Fibroblast of pulmonary artery (primary cell): ENCODE data around the gene PPP1R37.

Experiments
- DNase-seq: peaks from one replicate; pipeline ENCODE4 v3.0.0-alpha.2; 2010; ENCODE audit warnings: low read depth
- H3K4me3 ChIP-seq: replicated peaks from 2 replicates; pipeline ENCODE4 v1.5.1; 2011; ENCODE audit warnings: low read depth, mild to moderate bottlenecking, control low read depth, low read length, moderate library complexity
- TF ChIP-seq, protein P1 (sequence below): IDR thresholded peaks from 2 replicates; pipeline ENCODE4 v1.5.1; 2011; ENCODE audit warnings: mild to moderate bottlenecking, control low read depth, low read length, inconsistent platforms; ENCODE audit errors: missing control alignments

Gene PPP1R37

GRCh38 chr19:45159210-45159970 is 66.4 kb downstream of the PPP1R37 start:
- TF ChIP-seq, protein P1, sequence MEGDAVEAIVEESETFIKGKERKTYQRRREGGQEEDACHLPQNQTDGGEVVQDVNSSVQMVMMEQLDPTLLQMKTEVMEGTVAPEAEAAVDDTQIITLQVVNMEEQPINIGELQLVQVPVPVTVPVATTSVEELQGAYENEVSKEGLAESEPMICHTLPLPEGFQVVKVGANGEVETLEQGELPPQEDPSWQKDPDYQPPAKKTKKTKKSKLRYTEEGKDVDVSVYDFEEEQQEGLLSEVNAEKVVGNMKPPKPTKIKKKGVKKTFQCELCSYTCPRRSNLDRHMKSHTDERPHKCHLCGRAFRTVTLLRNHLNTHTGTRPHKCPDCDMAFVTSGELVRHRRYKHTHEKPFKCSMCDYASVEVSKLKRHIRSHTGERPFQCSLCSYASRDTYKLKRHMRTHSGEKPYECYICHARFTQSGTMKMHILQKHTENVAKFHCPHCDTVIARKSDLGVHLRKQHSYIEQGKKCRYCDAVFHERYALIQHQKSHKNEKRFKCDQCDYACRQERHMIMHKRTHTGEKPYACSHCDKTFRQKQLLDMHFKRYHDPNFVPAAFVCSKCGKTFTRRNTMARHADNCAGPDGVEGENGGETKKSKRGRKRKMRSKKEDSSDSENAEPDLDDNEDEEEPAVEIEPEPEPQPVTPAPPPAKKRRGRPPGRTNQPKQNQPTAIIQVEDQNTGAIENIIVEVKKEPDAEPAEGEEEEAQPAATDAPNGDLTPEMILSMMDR: no peak
- no peak for DNase-seq
- H3K4me3 ChIP-seq: no peak overlapping the region

DNA sequence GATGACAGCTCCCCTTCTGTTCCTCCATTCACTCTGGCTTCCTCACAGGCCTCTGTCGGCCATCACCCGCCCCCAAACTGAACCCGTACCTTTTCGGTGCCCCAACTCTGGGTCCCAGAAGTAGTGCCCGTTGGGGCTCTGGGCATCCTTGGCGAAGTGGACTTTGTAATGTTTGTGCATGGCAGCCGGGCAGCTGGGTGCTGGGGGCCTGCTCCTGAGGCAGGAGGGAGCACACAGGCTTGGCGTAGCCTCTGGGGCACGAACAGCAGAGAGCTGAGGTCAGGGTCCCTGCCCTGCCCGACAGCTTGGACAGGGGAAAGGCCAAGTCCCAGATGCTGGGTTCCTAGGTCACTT is 67.0 kb downstream of the PPP1R37 start:
- TF ChIP-seq, protein P1: no peak
- DNase-seq: no peak
- H3K4me3 ChIP-seq: no peak overlapping the region

DNA sequence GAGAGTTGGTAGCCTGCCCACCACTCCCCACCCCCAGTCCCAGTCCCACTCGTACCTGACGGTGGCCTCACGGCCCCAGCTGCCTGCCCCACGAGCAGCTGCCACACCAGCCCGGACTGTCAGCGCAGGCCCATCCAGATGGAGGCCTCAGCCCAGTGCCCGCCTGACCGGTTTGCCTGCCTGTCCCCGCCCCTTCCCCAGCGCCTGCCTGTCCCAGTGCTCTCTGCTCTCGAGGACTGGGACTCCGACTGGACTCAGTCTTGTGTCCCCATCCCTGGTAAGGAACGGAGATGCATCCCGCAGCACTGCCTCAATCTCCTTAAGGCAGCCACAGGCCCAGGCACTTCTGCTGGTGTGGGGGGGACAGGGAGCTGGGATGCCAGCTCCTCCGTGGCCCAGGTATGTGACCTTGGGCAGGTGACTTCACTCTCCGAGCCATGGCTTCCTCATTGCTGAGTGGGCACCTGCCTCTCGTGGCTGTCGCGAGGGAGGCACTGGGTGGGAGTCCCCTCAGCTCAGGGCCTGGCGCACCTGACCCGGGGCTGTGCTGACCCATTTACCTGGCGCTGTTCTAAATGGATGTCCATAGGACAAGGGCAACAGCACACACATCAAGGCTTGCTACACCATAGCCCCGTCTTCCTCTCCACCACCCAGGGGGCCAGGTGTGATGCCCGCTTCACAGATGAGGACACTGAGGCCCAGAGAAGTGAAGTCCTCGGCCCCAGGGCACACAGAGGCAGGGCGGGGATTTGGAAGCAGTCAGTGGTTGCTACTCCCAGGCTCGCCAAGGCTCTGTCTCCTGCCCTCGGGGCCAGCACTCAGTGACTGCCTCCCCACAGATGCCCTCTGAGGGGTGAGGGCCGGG is 68.1 kb downstream of the PPP1R37 start, which contains the start of gene NKPD1:
Gene NKPD1 (minus strand): TSS at position 113 of the 868 bp plus-strand sequence. CDS start 832 bp downstream, outside the sequence.
- H3K4me3 ChIP-seq: no peak within 1 kb of the TSS
- no peak for DNase-seq
- TF ChIP-seq, protein P1: no peak

DNA sequence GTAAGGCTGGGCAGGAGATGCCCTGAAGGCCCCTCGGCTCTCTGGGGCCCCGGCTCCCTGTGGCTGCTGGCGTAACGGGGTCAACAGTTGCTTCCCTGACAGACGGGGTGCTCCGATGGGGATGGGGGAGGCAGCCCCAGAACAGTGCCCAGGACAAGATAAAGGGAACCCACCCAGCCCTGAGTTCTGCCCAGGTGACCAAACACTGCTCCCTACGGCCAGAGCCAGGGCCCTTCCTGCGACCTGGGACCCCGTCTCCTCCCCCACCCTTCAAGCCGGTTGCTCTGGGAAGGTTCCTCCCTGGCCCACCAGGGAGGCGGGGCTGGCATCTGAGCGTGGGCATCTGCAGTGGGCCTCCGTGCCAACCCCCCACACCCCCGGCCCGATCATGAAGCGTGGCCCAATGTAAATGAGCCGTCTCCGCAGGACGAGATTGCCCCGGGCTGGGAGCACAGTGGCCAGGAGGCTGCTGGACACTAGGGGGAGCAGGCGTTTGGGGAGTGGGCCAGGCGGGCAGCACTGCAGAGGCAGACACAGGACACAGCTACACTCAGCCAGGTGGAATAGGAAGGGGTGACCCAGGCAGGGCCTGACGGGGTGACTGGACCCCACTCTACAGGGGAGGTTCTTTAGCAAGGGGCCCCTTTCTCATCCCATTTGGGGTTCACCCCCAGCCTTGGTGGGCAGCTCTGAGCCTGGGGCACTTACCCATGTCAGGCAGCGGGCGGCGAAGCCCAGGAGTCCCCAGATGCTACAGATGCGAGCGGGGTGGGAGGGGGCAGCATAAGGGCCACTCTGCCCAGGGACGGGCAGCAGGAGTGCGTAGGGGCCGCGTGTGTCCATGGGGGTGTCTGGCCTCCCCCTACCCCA is 69.0 kb downstream of the PPP1R37 start:
- DNase-seq: peak; percentile 47
- TF ChIP-seq, protein P1: peak; percentile 71
- H3K4me3 ChIP-seq: no peak overlapping the region

DNA sequence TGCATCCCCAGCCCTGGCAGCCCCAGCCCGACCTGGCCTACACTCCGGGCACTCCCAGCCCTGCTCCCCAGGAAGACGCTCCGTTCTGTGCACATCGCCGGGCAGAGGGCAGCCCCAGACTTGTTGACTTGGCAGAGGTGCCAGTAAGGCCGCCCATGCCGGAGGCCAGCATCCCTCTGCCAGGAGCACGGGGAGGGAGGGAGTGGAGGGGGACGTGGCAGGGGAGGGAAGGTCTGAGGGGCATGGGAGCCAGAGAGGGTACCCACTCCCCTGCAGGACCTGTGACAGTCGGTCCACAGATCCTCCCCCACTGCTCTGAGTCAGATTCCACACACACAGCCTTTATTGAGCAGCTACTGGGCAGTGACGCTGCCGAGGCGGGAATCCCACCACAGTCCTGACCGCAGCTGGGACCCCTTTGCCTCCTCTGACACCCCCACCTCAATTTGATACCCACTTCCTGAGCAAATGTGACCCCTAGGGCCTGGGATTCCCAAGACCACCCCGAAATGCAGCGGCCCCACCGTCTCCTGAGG is 69.7 kb downstream of the PPP1R37 start:
- H3K4me3 ChIP-seq: no peak overlapping the region
- no peak for DNase-seq
- TF ChIP-seq, protein P1: no peak

DNA sequence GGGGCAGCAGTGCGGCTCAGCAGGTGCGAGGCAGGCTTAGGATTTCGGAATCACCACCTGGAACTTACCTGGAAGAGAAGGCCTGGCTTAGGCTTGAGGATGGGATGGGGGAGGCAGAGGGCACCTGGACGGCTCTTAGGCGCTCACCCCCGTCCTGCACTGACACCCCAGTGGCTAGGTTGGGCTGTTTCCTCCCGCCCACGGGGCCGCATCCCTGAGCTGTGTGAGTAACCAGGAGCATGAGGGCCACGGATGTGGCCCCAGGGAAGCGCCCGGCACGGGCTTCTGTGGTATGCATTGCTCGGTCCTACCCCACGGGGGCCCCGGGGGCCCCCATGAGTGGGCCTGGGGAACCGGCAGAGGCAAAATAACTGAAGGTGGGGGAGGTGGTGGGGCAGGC is 70.2 kb downstream of the PPP1R37 start:
- no peak for DNase-seq
- no peak overlapping the region for H3K4me3 ChIP-seq
- TF ChIP-seq, protein P1: no peak
